EH (cell line): ENCODE measurements around the gene EIF3B.
A peak's percentile ranks its signal among the peaks of the same experiment; 100 is the strongest.
"Not testable (repeated sequence)": the region's sequence is repeated elsewhere in the genome, so short reads cannot be mapped to it uniquely, and the experiment has no call there.

Experiments
- DNase-seq: peaks from one replicate; pipeline ENCODE4 v3.0.0-alpha.2; 2015; ENCODE audit warnings: low read depth

EIF3B gene

GRCh38 chr7:2354186-2354938 is at the start of gene EIF3B:
TSS of gene EIF3B (plus strand) at chr7:2354827. CDS start at chr7:2354922, 95 bp downstream.
- peak; percentile 91 for DNase-seq

- not testable (repeated sequence) for DNase-seq
These were observed 49.4 kb upstream of the EIF3B start for GRCh38 chr7:2305258-2305657.

- DNase-seq, result no peak
These were observed 47.9 kb upstream of the EIF3B start for GRCh38 chr7:2306688-2307087.

- no peak for DNase-seq
These were observed 46.9 kb upstream of the EIF3B start for GRCh38 chr7:2307690-2308107.

DNA sequence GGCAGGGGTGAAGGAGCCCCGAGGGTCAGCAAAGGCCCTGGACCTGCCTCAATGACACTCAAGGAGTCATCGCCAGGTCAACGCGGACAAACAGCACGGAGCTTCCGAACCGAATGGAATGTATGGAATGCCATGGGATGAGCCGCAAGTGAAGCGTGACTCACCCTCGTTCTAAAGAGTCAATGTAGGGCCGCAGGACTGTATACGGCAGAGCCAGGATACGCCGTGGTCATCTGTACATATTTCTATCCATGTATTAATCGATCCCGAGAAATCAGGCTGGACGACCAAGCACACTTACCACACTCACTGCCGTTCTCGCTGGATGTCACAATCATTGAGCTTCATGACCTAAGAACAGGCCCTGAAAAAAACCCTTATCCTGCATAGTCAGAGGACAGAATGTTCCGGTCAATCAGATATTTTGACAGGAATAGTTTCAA is 44.7 kb upstream of the EIF3B start:
- peak; percentile 96 for DNase-seq

DNA sequence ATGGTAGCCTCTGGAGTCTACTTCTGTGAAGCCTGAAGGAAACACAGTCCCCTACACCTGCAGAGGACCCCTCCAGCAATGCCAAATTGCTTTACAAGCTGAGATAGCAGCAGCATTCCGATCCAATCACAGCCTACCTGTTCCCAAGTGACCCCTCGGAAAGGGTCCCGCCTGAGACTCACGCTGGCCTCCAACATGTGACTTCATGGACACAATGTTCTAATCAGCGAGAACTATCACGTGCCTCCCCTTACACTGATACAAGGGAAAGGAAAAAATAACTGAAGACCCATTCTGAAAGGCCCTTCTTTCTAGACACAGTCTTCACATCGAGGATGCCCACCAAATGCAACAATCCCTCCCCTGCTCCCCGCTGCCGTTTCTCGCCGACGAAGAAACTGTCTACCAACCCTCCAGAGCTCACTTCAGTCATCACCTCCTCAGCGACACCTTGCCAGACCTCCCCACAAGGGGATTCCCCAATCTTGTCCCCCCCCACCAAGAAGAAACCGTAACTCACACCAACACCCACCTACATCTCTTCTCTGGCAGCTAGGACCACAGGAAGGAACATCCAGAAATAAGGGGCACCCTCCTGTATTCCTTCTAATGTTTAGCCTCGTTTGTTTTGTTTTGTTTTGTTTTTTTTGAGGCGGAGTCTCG is 42.2 kb upstream of the EIF3B start:
- no peak for DNase-seq

DNA sequence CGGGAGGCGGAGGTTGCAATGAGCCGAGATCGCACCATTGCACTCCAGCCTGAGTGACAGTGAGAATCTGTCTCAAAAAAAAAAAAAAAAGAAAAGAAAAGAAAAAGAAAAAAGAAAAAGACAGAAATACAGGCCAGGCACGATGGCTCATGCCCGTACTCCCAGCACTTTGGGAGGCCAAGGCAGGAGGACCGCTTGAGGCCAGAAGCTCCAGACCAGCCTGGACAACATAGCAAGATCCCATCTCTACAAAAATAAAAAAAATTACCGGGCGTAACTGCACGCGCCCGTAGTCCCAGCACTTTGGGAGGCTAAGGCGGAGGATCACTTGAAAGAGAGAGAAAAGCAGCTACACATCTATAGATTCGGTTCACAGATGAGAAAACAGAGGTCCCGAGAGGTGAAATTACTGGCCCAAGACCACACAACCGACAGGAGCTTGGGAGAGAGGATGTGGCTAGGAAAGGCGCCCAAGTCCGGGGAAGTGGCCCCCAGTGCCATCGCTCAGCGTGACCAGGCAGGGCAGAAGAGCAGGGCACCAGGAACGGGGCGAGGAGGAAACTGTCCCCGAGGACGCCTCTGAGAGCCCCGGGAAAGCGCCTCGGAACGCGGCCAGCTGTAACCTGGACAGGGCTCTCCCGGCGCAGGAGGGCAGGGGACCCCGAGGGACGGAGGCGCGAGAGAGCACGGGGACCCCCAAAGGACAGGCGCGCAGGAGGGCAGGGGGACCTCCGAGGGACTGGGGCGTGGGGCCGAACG is 41.0 kb upstream of the EIF3B start:
- peak; percentile 41 for DNase-seq

DNA sequence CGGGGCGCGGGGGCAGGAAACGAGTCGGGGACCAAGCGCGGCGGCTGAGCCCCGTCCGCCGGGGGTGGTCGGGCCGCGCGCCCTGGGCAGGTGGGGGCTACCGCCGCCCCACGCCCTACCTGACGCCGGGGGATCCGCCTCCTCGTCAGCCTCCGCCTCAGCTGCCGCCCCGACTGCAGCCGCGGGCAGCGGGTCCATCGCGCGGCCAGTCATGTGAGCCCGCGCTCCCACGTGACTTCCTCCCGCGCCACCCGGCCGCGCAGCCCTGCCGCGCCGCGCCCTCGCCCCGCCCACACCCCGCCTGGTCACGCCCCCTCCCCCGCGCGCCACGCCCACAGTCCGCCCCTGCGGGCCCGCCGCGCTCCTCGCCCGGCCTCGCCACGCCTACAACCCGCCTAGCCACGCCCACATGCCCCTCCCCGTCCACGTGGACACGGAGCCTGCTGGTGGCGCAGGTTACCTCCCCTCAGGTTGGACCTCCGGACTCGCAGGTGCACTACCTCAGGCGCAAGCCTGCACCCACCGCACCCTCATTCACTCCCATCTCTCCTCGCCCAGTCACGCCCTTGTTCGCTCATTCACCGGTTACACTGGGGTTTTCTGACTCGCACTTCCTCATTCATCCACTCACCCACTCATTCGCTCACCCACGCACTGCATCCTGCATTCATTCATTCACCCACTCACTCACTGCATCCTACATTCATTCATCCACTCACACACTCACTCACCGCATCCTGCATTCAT is 40.2 kb upstream of the EIF3B start, which contains the start of gene SNX8:
Gene SNX8, minus strand, starts transcription at position 233 of the 747 bp plus-strand sequence. Its CDS starts 20 bp downstream, at position 213.
- DNase-seq, result peak; percentile 86

DNA sequence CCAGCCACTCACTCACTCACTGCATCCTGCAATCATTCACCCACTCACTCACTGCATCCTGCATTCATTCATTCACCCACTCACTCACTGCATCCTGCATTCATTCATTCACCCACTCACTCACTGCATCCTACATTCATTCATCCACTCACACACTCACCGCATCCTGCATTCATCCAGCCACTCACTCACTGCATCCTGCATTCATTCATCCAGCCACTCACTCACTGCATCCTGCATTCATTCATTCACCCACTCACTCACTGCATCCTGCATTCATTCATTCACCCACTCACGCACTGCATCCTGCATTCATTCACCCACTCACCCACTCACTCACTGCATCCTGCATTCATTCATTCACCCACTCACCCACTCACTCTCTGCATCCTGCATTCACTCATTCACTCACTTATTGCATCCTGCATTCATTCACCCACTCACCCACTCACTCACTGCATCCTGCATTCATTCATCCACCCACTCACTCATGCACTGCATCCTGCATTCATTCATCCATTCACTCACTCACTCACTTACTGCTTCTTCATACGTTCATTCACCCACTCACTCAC is 39.6 kb upstream of the EIF3B start:
- DNase-seq, result not testable (repeated sequence)

GRCh38 chr7:2315787-2316186 is 38.8 kb upstream of the EIF3B start:
- no peak for DNase-seq

GRCh38 chr7:2316578-2316977 is 38.0 kb upstream of the EIF3B start:
- no peak for DNase-seq

DNA sequence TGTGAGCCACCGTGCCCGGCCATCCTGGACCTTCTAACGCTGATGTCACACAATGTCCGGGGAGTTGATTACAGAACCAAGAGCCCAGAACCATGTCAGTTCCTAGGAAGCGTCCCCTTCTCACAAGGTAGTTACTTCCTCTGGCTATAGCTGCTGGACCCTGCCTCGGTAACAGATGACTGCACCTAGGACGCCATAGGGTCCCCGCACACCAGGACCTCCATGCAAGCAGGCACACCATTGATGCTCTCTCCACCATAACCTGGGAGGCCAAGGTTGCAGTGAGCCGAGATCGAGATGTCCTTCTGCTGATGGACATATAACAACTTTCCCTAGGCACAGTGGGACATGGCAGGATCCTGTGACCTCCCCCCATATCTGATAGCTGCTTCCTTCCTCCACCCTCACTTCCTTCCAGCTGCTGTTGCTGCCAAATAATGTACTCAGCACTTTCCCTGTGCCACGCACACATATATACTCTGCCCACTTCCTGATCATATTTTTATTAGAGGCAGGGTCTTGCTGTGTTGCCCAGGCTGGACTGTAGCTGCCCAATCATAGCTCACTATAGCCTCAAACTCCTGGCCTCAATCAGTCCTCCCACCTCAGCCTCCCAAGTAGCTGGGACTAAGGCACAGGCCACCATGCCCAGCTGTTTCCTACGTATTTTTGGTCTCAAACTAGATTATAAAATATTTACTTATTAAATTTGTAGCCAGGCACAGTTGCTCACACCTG is 36.9 kb upstream of the EIF3B start:
- no peak for DNase-seq

GRCh38 chr7:2321020-2321419 is 33.6 kb upstream of the EIF3B start:
- no peak for DNase-seq

DNA sequence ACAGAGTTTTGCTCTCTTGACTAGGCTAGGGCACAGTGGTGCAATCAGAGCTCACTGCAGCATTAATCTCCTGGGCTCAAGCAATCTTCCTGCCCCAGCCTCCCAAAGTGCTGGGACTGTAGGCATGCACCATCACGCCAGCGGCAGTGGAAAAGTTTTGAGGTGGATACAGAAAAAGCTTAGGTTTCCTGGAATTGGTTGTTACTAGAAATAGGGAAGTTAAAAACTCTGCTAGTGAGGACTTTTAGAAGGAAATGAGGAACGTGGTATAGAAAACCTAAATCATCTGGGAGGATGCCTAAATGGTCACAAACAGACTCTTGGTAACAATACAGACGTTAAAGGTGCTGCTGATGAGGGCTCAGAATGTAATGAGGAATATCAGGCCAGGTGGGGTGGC is 29.5 kb upstream of the EIF3B start:
- no peak for DNase-seq

- DNase-seq, result no peak
These were observed 27.7 kb upstream of the EIF3B start for GRCh38 chr7:2326951-2327350.

DNA sequence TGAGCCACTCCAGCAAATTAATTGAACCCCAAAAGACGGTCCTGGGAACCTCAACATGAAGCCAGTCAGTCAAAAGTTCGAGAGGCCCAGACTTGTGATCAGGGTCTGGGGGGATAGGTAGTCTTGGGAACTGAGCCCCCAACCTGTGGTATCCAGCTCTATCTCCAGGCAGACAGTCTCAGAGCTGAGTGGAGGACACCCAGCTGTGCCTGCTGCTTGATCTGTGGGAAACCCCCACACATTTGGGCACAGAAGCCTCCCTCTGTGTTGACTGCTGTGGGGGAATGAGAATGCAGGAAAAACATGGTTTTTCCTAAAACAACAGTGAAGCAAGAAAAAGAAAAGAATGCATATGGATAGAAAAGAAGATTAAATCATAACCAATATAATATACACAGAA is 24.1 kb upstream of the EIF3B start:
- DNase-seq, result no peak

- DNase-seq, result no peak
These were observed 22.9 kb upstream of the EIF3B start for GRCh38 chr7:2331707-2332106.

DNA sequence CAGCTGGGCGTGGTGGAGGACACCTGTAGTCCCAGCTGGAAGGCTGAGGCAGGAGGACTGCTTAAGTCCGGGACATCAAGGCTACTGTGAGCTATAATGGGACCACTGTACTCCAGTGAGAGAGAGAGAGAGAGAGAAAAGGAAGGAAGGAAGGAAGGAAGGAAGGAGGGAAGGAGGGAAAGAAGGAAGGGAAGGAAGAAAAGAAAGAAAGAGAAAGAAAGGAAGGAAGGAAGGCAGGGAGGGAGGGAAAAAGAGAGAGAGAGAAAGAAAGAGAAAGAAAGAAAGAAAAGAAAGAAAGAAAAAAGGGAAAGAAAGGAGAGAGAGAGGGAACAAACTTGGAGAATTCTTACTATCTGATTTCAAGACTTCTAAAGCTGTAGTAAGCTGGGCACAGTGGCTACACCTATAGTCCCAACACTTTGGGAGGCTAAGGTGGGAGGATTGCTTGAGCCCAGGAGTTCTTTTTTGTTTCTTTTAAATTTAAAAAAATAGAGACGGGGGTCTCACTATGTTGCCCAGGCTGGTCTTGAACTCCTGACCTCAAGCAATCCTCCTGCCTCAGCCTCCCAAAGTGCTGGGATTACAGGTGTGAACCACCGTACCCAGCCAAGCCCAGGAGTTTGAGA is 21.9 kb upstream of the EIF3B start:
- DNase-seq, result not testable (repeated sequence)

DNA sequence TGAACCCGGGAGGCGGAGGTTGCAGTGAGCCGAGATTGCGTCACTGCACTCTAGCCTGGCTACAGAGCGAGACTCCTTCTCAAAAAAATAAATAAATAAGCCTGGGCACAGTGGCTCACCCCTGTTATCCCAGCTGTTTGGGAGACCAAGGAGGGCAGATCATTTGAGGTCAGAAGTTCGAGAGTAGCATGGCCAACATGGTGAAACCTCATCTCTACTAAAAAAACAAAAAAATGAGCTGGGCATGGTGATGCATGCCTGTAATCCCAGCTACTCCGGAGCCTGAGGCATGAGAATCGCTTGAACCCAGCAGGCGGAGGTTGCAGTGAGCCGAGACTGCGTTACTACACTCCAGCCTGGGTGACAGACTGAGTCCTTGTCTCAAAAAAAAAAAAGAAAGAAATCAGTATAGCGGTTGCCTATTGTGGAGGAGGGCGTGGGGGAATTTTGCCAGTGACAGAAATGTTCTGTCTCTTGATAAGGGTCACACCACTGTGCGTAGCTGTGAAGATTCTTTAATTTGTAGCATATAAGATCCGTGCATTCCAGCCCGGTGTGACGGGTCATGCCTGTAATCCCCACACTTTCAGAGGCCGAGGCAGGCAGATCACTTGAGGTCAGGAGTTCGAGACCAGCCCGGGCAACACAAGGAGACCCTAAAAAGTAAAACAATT is 17.9 kb upstream of the EIF3B start:
- DNase-seq, result no peak
